Measurements from ENCODE around the gene ATRNL1. TPM values are rescaled to one million over a fixed set of nuclear protein-coding genes. Genes with fewer than 3 reads are reported as not detected.

Gene ATRNL1
- total RNA-seq: 0.37 TPM in 1 of 2 replicates, not detected in the other

GRCh38 chr10:115093286-115093775 is at the start of gene ATRNL1:
TSS of gene ATRNL1 (plus strand) at chr10:115093365. CDS start at chr10:115093751, 386 bp downstream.

Other genes with a start within 250 kb of the ATRNL1 start
- 16.5 and 22.1 TPM in 2 replicates for gene TRUB1, start 155.2 kb upstream of the ATRNL1 start, total RNA-seq

Measured in subcutaneous preadipocyte (primary cell).